HAP-1 (cell line): ENCODE results near the gene F11.

ENCODE experiments used
- DNase-seq, 2 experiments: peaks; one replicate each; pipeline ENCODE4 v3.0.0-alpha.2; 2016 to 2020; ENCODE audit warnings: low spot score in 2 of 2
- H3K27me3 ChIP-seq: fragments of 250-450 bp; sonication (Bioruptor Pico); 2 replicates; pipeline ENCODE4 v1.5.1; 2020; ENCODE audit warnings: low read depth, mild to moderate bottlenecking, moderate library complexity
- H3K36me3 ChIP-seq: fragments of 250-450 bp; sonication (Bioruptor Pico); replicated peaks from 2 replicates; pipeline ENCODE4 v1.5.1; 2020; ENCODE audit warnings: mild to moderate bottlenecking
- H3K4me1 ChIP-seq: fragments of 250-450 bp; sonication (Bioruptor Pico); 2 replicates; pipeline ENCODE4 v1.5.1; 2020; ENCODE audit warnings: mild to moderate bottlenecking
- H3K4me3 ChIP-seq: fragments of 250-450 bp; sonication (Bioruptor Pico); 2 replicates; pipeline ENCODE4 v1.5.1; 2020; ENCODE audit warnings: mild to moderate bottlenecking, moderate library complexity
- H3K9me3 ChIP-seq: fragments of 250-450 bp; sonication (Bioruptor Pico); 2 replicates; pipeline ENCODE4 v1.5.1; 2020; ENCODE audit warnings: mild to moderate bottlenecking, moderate library complexity
- in situ Hi-C: fragments of 300-500 bp; cut with MboI; formaldehyde crosslinking; loops from 3 replicates; pipeline ENCODE4 v1.14.3; 2020; ENCODE audit warnings: low sequenced_read_pairs, inconsistent platforms, mixed read lengths

The F11 gene

DNA sequence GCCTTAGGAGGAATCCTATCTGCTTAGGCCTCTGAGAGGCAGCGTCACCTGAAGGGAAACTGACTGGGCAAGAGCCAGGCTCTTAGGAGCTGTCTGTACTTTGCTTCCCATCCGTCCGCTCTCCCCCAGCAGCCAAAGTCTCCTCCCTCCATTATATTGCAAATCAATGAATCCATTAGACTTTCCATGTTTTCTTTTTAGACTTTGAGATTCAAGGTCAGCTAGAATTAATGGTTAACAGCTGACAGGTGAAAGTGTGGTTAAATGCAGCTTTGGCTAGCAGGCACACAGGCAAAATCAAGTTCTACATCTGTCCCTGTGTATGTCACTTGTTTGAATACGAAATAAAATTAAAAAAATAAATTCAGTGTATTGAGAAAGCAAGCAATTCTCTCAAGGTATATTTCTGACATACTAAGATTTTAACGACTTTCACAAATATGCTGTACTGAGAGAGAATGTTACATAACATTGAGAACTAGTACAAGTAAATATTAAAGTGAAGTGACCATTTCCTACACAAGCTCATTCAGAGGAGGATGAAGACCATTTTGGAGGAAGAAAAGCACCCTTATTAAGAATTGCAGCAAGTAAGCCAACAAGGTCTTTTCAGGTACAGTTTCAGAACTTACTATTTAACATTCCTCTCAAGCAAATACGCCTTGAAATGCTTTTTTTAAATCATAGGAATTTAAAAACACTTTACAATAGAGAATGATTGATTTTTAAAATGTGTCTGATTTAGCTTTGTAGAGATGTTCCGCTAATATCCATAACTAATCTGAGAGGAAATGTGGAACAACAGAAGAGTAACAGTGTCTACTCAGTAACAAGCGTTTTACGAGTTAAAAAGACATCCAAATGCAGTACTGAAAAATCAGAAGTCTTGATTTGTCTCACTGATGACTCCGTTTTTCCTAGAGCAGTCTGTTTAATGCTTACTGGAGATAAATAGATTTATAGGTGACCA, at the start of gene F11:
Gene F11, plus strand, starts transcription at position 507 of the 970 bp plus-strand sequence. CDS start 948 bp downstream, outside the sequence.
- in situ Hi-C loops = no loop called here

DNA sequence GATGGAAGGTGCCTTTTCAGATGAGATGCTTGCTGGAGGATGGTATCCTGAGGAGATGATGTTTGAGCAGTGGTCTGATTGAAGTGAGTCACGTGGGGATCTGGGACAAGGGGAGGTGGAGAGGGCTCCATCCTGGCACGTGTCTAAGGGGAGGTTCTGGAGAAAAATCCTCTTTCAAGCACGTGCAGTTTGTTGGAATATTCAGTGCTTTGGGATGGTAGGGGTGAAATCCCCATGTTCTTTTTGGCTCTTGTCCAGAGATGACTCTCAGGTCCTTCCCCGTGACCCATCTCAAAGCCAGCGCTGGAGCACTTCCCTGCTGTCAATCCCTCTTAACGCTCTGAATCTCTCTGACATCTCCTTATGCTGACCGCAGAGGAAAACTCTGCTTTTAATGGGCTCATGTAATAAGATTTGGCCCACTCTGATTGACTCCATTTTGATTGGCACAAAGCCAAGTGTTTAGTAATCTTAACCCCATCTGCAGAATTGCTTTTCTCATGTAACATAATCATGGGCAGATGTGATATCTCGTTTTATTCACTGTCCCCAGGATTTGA, 49.4 kb upstream of the F11 start:
- DNase-seq = no peak
- H3K27me3 ChIP-seq = no peaks in the 10 kb centered on the region; the same call in 1 of the 2 replicates
- no peaks in the 10 kb centered on the region for H3K9me3 ChIP-seq
- in situ Hi-C loops = no loop called here
- no peaks in the 10 kb centered on the region for H3K4me1 ChIP-seq
- no peaks in the 10 kb centered on the region for H3K36me3 ChIP-seq
- H3K4me3 ChIP-seq = no peak overlapping the region

More for the DNA sequence above, at the start of gene F11:
- no peak within 1 kb of the TSS for H3K4me3 ChIP-seq
- peak; percentile 72 to 88 for DNase-seq
- H3K4me1 ChIP-seq = peaks cover 16% of the 10 kb centered on the region
- H3K27me3 ChIP-seq = peaks cover 3% of the 10 kb centered on the region; the same call in 1 of the 2 replicates
- no peaks in the 10 kb centered on the region for H3K36me3 ChIP-seq
- H3K9me3 ChIP-seq = no peaks in the 10 kb centered on the region

DNA sequence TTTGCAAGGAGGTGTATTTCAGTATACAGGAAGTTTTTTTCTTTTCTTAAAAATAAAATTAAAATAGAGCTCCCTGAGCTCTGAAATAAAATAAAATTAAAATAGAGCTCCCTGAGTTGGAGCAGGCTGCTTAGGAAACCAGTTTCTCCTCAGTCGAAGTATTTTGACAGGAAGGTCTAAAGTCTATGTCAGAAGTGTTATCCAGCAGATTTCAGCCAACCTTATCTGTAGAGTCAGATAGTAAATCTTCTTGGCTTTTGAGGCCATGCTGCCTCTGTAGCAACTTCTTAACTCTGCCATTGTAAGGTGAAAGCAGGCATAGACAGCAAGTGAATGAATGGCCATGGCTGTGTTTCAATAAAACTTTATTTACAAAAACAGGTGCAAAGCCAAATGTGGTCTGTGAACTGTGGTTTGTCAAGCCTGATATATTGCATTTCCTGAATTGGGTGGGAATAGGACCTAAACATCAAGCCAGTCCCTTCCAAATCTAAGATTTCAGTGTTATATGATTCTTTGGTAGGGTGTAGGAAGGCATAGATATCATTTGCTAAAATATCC, 48.2 kb upstream of the F11 start:
- Histone ChIP-seq H3K36me3 (no peaks in the 10 kb centered on the region), H3K27me3 (no peaks in the 10 kb centered on the region; the same call in 1 of the 2 replicates), H3K4me1 (no peaks in the 10 kb centered on the region), H3K4me3 (no peak overlapping the region), H3K9me3 (no peaks in the 10 kb centered on the region)
- no peak for DNase-seq
- in situ Hi-C loops = no loop called here

DNA sequence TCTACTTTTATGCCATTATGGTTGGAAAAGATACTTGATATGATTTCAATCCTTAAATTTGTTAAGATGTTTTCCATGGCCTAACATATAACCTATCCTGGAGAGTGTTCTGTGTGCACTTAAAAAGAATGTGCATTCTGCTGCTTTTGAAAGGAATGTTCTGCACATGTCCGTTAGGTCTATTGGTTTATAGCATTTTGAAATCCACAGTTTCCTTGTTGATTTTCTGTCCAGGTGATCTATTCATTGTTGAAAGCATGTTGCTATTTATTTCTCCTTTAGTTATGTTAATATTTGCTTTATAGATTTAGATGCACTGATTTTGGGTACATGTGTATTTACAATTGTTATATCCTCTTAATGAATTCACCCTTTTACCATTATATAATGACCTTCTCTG, 44.4 kb upstream of the F11 start:
- no peaks in the 10 kb centered on the region for H3K4me1 ChIP-seq
- no peak overlapping the region for H3K4me3 ChIP-seq
- H3K36me3 ChIP-seq = no peaks in the 10 kb centered on the region
- no peaks in the 10 kb centered on the region; the same call in 1 of the 2 replicates for H3K9me3 ChIP-seq
- no peaks in the 10 kb centered on the region for H3K27me3 ChIP-seq
- in situ Hi-C loops = no loop called here
- DNase-seq = no peak

DNA sequence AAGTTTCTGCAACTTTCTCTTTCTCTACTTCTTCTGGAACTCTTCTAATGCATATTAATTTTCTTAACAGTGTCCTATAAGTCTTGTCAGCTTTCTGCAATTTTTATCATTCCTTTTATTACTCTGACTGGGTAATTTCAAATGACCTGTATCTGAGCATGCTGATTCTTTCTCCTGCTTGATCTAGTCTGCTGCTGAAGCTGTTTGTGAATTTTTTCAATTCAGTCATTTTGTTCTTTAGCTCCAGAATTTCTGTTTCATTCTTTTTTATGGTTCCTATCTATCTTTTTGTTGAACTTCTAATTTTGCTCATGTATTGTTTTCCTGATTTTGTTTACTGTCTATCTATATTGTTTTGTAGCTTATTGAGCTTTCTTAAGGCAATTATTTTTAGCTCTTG, 40.1 kb upstream of the F11 start:
- no peak for DNase-seq
- Histone ChIP-seq H3K27me3 (no peaks in the 10 kb centered on the region), H3K36me3 (no peaks in the 10 kb centered on the region), H3K4me3 (no peak overlapping the region), H3K9me3 (no peaks in the 10 kb centered on the region; the same call in 1 of the 2 replicates), H3K4me1 (no peaks in the 10 kb centered on the region)
- in situ Hi-C loops = no loop called here

DNA sequence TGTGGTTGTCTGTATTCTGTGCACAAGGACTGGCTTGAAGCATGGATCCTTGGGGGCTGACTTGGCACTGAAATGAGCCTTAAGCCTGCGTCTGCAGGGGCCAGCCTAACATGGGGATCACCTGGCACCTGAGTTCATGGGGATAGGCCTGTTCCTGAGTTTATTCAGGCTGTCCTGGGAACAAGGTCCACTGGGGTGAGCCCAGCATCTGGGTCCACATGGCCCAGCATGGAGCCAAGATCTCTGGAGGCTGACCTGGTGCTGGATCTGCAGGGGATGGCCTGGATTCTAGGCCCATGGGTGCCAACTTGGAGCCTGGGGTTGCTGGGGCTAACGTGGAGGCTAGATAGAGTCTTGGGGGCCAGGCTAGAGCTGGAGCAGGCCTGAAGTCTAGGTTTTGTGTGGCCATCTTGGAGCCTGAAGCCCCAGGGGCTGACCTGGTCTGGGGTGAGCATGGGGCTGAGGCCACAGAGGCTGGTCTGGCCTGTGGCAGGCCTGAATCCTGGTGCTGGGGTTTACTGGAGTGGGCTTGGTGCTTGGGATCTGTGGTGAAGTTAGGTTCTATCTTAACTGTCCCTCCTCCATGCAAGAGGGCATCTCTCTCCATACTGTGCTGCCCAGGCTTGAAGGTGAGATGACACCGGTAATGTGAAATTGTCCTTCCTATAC, 39.3 kb upstream of the F11 start:
- DNase-seq = no peak
- no peaks in the 10 kb centered on the region; the same call in 1 of the 2 replicates for H3K9me3 ChIP-seq
- H3K27me3 ChIP-seq = no peaks in the 10 kb centered on the region
- in situ Hi-C loops = no loop called here
- H3K4me3 ChIP-seq = no peak overlapping the region
- H3K36me3 ChIP-seq = no peaks in the 10 kb centered on the region
- H3K4me1 ChIP-seq = no peaks in the 10 kb centered on the region

DNA sequence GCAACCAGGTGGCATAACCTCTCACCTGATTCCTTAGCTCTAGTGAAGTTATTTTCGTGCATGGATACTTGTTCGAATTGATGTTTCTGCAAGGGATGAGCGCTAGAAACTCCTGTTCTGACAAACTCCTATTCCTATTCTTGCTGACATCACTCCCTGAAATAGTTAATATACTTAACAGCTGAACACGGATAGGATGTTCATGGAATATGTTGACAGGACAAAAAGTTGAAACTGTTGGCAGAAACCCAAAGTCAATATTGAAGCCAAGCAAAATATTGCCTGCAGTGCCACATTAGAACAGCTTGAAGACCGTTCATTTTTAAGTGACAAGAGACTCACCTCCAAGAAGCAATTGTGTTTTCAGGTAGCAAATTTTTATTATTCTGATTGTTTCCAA, 38.8 kb upstream of the F11 start, which contains the start of gene KLKB1:
Gene KLKB1, plus strand, starts transcription at position 287 of the 400 bp plus-strand sequence. CDS start 689 bp downstream, outside the sequence.
- Histone ChIP-seq H3K9me3 (no peaks in the 10 kb centered on the region; the same call in 1 of the 2 replicates), H3K4me1 (no peaks in the 10 kb centered on the region), H3K4me3 (no peak within 1 kb of the TSS), H3K27me3 (no peaks in the 10 kb centered on the region), H3K36me3 (no peaks in the 10 kb centered on the region)
- in situ Hi-C loops = no loop called here
- no peak for DNase-seq

DNA sequence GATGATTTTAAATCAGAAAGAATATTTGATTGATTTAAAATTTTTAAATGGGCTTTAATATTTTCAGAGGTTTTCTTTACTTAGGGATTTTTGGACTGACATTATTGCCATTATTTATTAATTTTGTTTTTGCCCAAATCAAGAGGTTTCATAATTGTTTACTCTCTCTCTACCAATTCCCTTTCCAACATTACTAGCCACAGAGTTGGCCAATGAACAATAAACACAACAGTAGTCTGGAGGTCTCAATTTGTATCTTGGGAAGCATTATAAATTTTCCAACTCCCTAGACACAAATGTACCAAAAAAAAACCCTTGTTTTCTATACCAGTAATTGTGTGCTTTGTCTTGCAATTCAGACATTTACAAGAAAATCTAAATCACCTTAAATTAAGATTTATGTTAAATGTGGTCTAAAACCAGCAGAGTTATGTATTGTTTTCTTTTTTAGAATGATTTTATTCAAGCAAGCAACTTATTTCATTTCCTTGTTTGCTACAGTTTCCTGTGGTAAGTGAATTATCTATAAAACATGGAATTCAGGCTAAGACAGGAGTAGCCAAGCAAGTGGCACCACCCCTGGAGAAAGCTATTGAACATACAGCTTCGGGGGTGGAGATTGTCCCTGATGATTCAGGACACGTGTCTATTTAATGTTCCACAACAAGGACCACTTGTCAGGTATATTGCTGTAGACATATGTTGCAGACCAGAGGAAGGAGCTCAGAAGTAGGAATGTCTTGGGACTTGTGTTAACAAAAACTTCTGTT, 38.1 kb upstream of the F11 start:
- no peak for DNase-seq
- Histone ChIP-seq H3K4me1 (no peaks in the 10 kb centered on the region), H3K27me3 (no peaks in the 10 kb centered on the region), H3K9me3 (no peaks in the 10 kb centered on the region; the same call in 1 of the 2 replicates), H3K4me3 (no peak overlapping the region), H3K36me3 (no peaks in the 10 kb centered on the region)
- in situ Hi-C loops = no loop called here

DNA sequence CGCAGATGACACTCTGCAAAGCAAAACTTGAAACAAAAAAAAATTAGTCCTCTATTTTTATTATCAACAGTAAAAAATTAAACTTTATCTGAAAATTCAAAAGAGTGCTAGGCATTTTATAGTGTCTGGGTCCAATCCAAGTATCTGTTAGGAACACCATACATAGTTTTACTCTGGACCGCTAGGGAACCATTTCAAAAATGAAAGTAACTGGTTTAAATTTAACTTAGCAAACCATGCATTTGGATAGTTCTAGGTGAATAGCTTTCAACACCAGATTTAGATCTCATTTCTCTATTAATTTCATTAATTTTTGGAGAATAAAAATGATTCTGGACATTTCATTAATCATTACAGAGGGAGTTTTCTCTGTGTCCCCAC, 37.5 kb upstream of the F11 start:
- no peak overlapping the region for H3K4me3 ChIP-seq
- H3K36me3 ChIP-seq = no peaks in the 10 kb centered on the region
- no peaks in the 10 kb centered on the region for H3K27me3 ChIP-seq
- H3K4me1 ChIP-seq = no peaks in the 10 kb centered on the region
- H3K9me3 ChIP-seq = no peaks in the 10 kb centered on the region; the same call in 1 of the 2 replicates
- in situ Hi-C loops = no loop called here
- DNase-seq = no peak

DNA sequence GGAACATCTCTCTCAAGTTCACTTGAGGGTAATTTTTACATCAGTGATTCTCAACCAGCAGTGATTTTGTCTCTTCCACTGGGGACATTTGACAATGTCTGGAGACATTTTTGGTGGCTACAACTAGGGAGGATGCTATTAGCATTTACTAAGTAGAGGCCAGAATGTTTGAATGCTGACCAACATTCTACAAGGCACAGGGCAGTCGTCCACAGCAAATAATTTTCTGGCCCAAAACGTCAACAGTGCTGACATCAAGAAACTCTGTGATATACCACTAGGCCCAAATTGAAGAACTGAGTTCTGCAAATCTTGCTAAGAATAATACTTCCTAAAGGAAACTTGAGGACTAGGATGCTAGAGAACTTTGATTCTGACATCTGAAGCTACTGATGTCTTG, 31.6 kb upstream of the F11 start:
- Histone ChIP-seq H3K9me3 (no peaks in the 10 kb centered on the region), H3K27me3 (no peaks in the 10 kb centered on the region), H3K36me3 (no peaks in the 10 kb centered on the region), H3K4me3 (no peak overlapping the region), H3K4me1 (no peaks in the 10 kb centered on the region)
- in situ Hi-C loops = no loop called here
- DNase-seq = no peak

DNA sequence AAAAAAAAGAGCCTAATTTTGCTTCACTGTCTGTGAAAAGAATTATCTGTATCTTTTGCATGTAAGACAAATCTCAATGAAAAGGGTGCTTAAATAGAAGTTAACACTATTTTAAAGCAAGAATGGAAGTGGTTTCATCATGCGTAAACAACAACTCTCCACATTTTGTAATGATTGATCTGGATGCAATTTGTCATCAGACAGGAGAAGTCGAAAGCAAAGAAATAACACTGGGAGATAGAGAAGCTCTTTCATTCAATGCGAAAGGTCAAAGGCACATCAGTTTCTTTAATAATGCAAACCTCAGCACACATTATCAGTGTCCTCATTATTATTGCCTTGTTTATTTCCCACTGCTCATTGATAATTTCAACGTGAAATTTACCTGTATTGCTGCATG, 29.9 kb upstream of the F11 start:
- H3K27me3 ChIP-seq = no peaks in the 10 kb centered on the region
- no peak for DNase-seq
- H3K4me3 ChIP-seq = no peak overlapping the region
- H3K4me1 ChIP-seq = no peaks in the 10 kb centered on the region
- no peaks in the 10 kb centered on the region for H3K36me3 ChIP-seq
- no peaks in the 10 kb centered on the region for H3K9me3 ChIP-seq
- in situ Hi-C loops = no loop called here

DNA sequence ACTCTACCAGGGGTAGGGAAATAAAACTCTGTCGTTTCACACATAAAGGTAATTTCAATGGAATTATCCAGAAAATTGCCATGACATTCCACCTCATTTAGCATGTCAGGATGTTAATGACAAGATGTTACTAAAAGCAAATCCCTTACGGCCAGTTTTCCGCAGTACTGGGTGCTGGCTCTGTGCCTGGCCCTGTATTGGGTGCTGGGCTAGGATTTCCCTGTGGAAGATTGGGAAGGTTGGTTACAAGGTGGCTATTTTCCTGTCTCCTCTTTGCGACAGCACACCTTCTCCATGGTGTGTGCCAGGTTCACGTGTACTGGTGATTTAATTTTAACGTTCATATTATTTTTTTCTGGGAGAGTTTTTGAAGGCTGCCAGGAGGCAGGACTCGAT, 25.5 kb upstream of the F11 start:
- Histone ChIP-seq H3K9me3 (no peaks in the 10 kb centered on the region), H3K4me3 (no peak overlapping the region), H3K4me1 (no peaks in the 10 kb centered on the region), H3K36me3 (no peaks in the 10 kb centered on the region), H3K27me3 (no peaks in the 10 kb centered on the region)
- DNase-seq = no peak
- in situ Hi-C loops = no loop called here
